Loucy (cell line): ENCODE measurements around the gene HOXA3.

ENCODE experiments used
- H2AFZ ChIP-seq: fragments of 200-600 bp; sonication (generic); 2 replicates; pipeline ENCODE4 v1.6.0; 2016; ENCODE audit warnings: antibody characterized with exemption, mild to moderate bottlenecking, low read length, moderate library complexity
- H3F3A ChIP-seq: fragments of 200-600 bp; 2 replicates; pipeline ENCODE4 v1.6.0; 2016; ENCODE audit warnings: antibody characterized with exemption, low read depth, mild to moderate bottlenecking
- H3K27me3 ChIP-seq: fragments of 200-600 bp; sonication (generic); 2 replicates; pipeline ENCODE4 v1.6.1; 2014; ENCODE audit warnings: low read length, mild to moderate bottlenecking; ENCODE audit not compliant: insufficient read depth, poor library complexity, severe bottlenecking
- H3K36me3 ChIP-seq: fragments of 200-600 bp; sonication (generic); 2 replicates; pipeline ENCODE4 v1.6.1; 2016; ENCODE audit warnings: low read length; ENCODE audit not compliant: insufficient read depth
- H3K4me1 ChIP-seq: fragments of 200-600 bp; sonication (generic); 2 replicates; pipeline ENCODE4 v1.5.1; 2014; ENCODE audit warnings: low read length, mild to moderate bottlenecking; ENCODE audit not compliant: insufficient read depth, poor library complexity, severe bottlenecking
- H3K4me2 ChIP-seq: fragments of 200-600 bp; sonication (generic); 2 replicates; pipeline ENCODE4 v1.6.0; 2014; ENCODE audit warnings: antibody characterized with exemption, low read length, low read depth, mild to moderate bottlenecking; ENCODE audit not compliant: poor library complexity, severe bottlenecking
- H3K4me3 ChIP-seq: fragments of 200-600 bp; sonication (generic); 2 replicates; pipeline ENCODE4 v1.5.1; 2014; ENCODE audit warnings: low read length, mild to moderate bottlenecking, mixed read lengths; ENCODE audit not compliant: poor library complexity, severe bottlenecking
- H3K79me2 ChIP-seq: fragments of 200-600 bp; sonication (generic); 2 replicates; pipeline ENCODE4 v1.6.1; 2014; ENCODE audit warnings: low read length; ENCODE audit not compliant: insufficient read depth
- H3K9ac ChIP-seq: fragments of 200-600 bp; sonication (generic); 2 replicates; pipeline ENCODE4 v1.6.0; 2014; ENCODE audit warnings: mild to moderate bottlenecking, low read depth, low read length, moderate library complexity; ENCODE audit not compliant: poor library complexity, severe bottlenecking
- H3K9me2 ChIP-seq: fragments of 200-600 bp; sonication (generic); replicated peaks from 2 replicates; pipeline ENCODE4 v1.6.1; 2016; ENCODE audit warnings: low read depth, low read length, mixed read lengths
- H3K9me3 ChIP-seq: fragments of 200-600 bp; sonication (generic); 2 replicates; pipeline ENCODE4 v1.6.1; 2014; ENCODE audit warnings: mild to moderate bottlenecking, antibody characterized with exemption, low read length, low read depth; ENCODE audit not compliant: insufficient read depth
- H4K20me1 ChIP-seq: fragments of 200-600 bp; sonication (generic); 2 replicates; pipeline ENCODE4 v1.6.0; 2014; ENCODE audit warnings: antibody characterized with exemption, low read length, mild to moderate bottlenecking; ENCODE audit not compliant: insufficient read depth, poor library complexity, severe bottlenecking
- EZH2phosphoT487 ChIP-seq: fragments of 200-600 bp; IDR thresholded peaks from 2 replicates; pipeline ENCODE4 v1.6.1; 2018; ENCODE audit warnings: antibody characterized with exemption, mild to moderate bottlenecking, moderate library complexity, borderline replicate concordance
- TF ChIP-seq, protein P1 (sequence below): fragments of 200-600 bp; sonication (generic); conservative IDR thresholded peaks from 2 replicates; pipeline ENCODE4 v1.5.1; 2014; ENCODE audit warnings: mild to moderate bottlenecking, antibody characterized with exemption, low read length

The HOXA3 gene

DNA sequence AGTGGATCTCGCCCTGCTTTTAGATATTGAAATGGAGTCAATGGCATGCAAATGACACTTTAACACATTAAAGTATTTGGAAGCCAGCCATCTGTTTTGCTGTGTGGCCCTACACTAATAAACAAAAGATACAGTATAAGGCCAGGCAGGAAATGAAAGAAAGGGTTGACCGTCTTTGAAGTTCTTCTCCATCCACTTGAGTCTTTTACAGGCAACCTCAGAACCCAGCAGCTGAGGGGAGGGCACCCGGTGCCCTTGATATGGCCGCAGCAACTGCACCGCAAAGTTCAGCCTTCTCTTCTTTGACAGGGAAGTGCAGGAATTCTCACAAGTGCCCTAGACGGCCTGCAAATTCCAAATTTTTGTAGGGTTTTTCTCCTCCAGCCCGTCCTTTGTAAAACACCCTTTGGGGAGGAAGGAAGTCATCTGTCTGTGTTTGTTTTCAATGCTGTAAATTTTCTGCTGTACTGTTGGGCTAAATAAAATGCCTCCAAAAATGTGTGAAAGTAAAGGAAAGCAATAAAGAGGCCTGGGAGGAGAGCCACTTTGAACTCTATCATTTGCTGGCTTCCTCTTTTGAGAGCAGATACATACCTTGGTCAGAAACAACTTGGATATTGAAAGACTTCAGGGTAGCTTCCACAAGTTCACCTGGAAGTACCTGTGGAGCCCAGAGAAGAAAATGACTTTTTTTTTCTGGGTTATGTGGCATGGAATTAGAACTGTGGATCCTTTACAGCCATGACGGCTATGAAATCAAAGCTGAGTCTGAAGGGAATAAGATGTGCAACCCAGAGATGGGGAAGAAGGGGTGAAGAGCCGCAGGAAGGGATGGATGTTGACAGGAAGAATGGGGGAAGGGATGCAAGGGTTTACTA, 60.2 kb downstream of the HOXA3 start:
- H3K4me2 ChIP-seq, result peak overlapping the region; percentile 89
- no peak overlapping the region for H3K9ac ChIP-seq
- peak overlapping the region; percentile 54 for H3K4me3 ChIP-seq

DNA sequence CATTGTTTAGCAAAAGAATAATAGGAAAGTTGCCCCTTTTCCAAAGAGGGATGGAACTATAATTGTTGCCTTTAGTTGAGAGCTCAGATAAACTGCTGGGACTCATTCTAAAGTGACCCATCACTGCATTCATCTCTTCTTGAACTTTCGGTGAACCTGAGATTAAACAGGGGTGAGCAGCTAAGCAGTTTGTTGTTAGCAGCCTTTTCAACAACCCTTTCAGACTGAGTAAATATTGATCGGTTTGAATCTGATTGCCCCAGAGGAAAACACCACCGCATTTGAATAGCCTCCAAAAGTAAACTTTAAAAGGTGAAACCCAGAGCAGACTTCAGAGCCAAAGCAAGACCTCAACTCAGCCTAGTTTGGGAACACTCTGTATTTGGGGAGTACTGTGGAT, 61.3 kb downstream of the HOXA3 start:
- Histone ChIP-seq H3K79me2 (peaks cover 22% of the 10 kb centered on the region), H3K9ac (no peak overlapping the region), H3K4me3 (no peak overlapping the region), H3F3A (no peaks in the 10 kb centered on the region), H3K9me2 (no peaks in the 10 kb centered on the region), H2AFZ (no peak overlapping the region), H3K36me3 (no peaks in the 10 kb centered on the region), H4K20me1 (no peaks in the 10 kb centered on the region), H3K27me3 (no peaks in the 10 kb centered on the region), H3K9me3 (no peaks in the 10 kb centered on the region), H3K4me2 (no peak overlapping the region), H3K4me1 (peaks cover 41% of the 10 kb centered on the region)
- TF ChIP-seq EZH2phosphoT487, result no peak

More for the DNA sequence above, 60.2 kb downstream of the HOXA3 start:
- Histone ChIP-seq H4K20me1 (peaks cover 4% of the 10 kb centered on the region), H3K79me2 (peaks cover 31% of the 10 kb centered on the region), H2AFZ (peak overlapping the region; percentile 52; the same call in 1 of the 2 replicates), H3K9me2 (no peaks in the 10 kb centered on the region), H3K4me1 (peaks cover 44% of the 10 kb centered on the region), H3F3A (no peaks in the 10 kb centered on the region), H3K27me3 (no peaks in the 10 kb centered on the region), H3K9me3 (no peaks in the 10 kb centered on the region), H3K36me3 (no peaks in the 10 kb centered on the region)
- TF ChIP-seq, protein P1, sequence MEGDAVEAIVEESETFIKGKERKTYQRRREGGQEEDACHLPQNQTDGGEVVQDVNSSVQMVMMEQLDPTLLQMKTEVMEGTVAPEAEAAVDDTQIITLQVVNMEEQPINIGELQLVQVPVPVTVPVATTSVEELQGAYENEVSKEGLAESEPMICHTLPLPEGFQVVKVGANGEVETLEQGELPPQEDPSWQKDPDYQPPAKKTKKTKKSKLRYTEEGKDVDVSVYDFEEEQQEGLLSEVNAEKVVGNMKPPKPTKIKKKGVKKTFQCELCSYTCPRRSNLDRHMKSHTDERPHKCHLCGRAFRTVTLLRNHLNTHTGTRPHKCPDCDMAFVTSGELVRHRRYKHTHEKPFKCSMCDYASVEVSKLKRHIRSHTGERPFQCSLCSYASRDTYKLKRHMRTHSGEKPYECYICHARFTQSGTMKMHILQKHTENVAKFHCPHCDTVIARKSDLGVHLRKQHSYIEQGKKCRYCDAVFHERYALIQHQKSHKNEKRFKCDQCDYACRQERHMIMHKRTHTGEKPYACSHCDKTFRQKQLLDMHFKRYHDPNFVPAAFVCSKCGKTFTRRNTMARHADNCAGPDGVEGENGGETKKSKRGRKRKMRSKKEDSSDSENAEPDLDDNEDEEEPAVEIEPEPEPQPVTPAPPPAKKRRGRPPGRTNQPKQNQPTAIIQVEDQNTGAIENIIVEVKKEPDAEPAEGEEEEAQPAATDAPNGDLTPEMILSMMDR, result no peak
- no peak for TF ChIP-seq EZH2phosphoT487

DNA sequence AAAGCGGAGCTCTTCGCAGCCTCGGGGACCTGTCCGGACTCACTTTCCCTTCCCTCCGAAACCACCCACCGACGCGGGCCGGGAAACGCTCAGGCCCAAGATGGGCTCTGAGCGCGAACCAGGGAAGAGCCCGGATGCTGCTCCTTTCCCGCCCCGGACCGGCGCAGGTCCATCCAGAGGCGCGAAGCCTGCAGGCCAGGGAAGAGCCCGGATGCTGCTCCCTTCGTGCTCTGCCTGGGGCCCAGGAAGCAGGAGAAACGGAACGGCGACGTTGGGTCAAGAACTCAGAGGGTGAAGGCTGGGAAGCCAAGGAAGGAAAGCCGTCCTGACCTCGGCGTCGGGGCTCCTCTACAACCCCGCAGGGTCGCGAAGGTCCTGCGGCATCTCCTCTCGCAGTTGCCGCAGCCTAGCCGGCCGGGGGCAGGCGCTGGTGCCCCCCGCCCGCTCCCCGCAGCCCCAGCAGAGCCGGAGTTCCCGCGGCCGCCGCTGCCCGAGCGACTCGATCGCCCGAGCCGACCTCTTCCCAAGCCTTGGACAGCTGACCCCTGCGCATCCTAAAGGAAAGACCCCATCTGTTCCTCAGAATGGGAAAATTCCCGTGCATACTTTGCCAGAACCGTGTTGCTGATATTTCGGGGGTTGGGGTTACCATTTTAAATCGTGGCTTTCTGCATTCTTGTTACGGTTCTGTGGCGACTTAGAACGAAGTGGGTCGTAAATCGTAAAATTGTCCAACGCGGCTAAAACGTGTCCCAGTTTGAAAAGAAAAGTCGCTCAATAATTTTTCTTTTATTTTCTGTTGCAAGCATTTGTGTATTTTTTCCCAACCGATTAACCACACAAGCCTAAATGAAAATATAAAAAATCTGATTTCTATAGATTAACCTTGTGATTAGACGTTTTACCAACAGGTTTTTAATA, 64.1 kb downstream of the HOXA3 start:
- H3K27me3 ChIP-seq, result no peaks in the 10 kb centered on the region

More for the DNA sequence above, 64.1 kb downstream of the HOXA3 start:
- Histone ChIP-seq H3K4me1 (peaks cover 22% of the 10 kb centered on the region), H3K9me2 (no peaks in the 10 kb centered on the region), H3K36me3 (no peaks in the 10 kb centered on the region), H4K20me1 (no peaks in the 10 kb centered on the region), H3K4me2 (no peak overlapping the region), H3K9me3 (no peaks in the 10 kb centered on the region), H3F3A (no peaks in the 10 kb centered on the region), H3K9ac (no peak overlapping the region), H3K4me3 (no peak overlapping the region), H3K79me2 (no peaks in the 10 kb centered on the region), H2AFZ (no peak overlapping the region)
- TF ChIP-seq EZH2phosphoT487, result no peak
- TF ChIP-seq, protein P1, result no peak
